Measurements from ENCODE around the gene GATAD2B. TPM values are rescaled to one million over a fixed set of nuclear protein-coding genes. Genes with fewer than 3 reads are reported as not detected.

GATAD2B gene
- total RNA-seq, 1 donor from 2014 or later: 12.2 TPM

GRCh38 chr1:153956997-153957715 lies 34.4 kb upstream of the GATAD2B start:
- H3K36me3 ChIP-seq (ENCODE audit: control insufficient read depth, insufficient read depth, low read length): peaks cover 2% of the 10 kb centered on the region

DNA sequence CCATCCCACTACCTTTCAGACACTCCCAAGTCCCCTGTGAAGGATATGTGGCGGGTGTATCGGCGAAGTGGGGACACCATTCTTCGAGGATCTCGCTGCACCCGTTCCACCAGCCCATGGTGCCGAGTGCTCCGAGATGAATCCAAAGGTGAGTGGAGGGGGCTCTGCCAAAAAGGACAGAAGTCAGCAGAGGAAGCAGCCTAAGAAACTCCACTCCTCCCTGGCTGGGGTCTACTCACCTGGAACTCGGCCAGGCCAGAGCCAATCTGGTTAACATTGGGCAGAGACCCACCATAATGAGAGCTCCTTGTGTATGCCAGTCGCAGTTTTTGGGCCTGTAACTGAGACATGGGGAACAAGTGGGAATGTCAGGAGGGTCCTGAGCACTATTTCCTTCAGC lies 32.1 kb upstream of the GATAD2B start:
- DNase-seq (ENCODE audit: low read depth): no peak
- Histone ChIP-seq H3K27me3 (ENCODE audit: control insufficient read depth, insufficient read depth, low read length) (no peaks in the 10 kb centered on the region), H3K36me3 (ENCODE audit: control insufficient read depth, insufficient read depth, low read length) (peaks cover 2% of the 10 kb centered on the region), H3K4me3 (ENCODE audit: low read depth, low read length) (no peak overlapping the region)
- TF ChIP-seq, protein P1, sequence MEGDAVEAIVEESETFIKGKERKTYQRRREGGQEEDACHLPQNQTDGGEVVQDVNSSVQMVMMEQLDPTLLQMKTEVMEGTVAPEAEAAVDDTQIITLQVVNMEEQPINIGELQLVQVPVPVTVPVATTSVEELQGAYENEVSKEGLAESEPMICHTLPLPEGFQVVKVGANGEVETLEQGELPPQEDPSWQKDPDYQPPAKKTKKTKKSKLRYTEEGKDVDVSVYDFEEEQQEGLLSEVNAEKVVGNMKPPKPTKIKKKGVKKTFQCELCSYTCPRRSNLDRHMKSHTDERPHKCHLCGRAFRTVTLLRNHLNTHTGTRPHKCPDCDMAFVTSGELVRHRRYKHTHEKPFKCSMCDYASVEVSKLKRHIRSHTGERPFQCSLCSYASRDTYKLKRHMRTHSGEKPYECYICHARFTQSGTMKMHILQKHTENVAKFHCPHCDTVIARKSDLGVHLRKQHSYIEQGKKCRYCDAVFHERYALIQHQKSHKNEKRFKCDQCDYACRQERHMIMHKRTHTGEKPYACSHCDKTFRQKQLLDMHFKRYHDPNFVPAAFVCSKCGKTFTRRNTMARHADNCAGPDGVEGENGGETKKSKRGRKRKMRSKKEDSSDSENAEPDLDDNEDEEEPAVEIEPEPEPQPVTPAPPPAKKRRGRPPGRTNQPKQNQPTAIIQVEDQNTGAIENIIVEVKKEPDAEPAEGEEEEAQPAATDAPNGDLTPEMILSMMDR (IDR thresholded peaks at IDR 0.05; ENCODE audit: insufficient read depth, low read length, poor library complexity, severe bottlenecking): no peak

More at GRCh38 chr1:153956997-153957715, 34.4 kb upstream of the GATAD2B start:
- H3K27me3 ChIP-seq (ENCODE audit: control insufficient read depth, insufficient read depth, low read length): no peaks in the 10 kb centered on the region
- H3K4me3 ChIP-seq (ENCODE audit: low read depth, low read length): peak overlapping the region; percentile 90
- no peak for DNase-seq (ENCODE audit: low read depth)
- TF ChIP-seq, protein P1 (IDR thresholded peaks at IDR 0.05; ENCODE audit: insufficient read depth, low read length, poor library complexity, severe bottlenecking): no peak

DNA sequence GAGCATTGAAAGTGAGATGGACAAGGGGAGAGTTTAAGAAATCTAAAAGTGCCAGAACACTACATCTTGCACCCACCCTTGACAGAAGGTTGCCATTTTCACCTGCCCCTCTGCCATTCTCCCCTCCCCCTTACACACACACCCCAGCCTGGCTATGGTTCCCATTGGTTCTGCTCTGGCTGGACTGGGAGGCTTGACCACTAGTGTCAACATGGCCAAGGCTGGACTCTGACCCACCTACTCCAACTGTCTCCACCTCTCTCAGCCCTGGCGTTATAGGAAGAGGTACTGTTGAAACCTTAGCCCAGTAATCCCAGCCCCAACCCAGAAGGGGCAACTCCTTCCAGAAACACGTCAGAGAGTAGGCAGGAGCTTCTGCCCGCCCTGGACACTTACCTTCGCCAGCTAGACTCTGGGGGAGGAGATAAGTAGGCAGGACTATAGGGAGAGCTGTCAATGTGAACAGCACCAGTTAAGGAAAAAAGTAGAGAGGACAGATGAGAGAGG lies 31.1 kb upstream of the GATAD2B start:
- H3K36me3 ChIP-seq (ENCODE audit: control insufficient read depth, insufficient read depth, low read length): peaks cover 2% of the 10 kb centered on the region
- no peaks in the 10 kb centered on the region for H3K27me3 ChIP-seq (ENCODE audit: control insufficient read depth, insufficient read depth, low read length)
- H3K4me3 ChIP-seq (ENCODE audit: low read depth, low read length): no peak overlapping the region
- TF ChIP-seq, protein P1 (IDR thresholded peaks at IDR 0.05; ENCODE audit: insufficient read depth, low read length, poor library complexity, severe bottlenecking): no peak
- no peak for DNase-seq (ENCODE audit: low read depth)

GRCh38 chr1:153951801-153952200 lies 29.0 kb upstream of the GATAD2B start:
- DNase-seq (ENCODE audit: low read depth): no peak
- Histone ChIP-seq H3K27me3 (ENCODE audit: control insufficient read depth, insufficient read depth, low read length) (no peaks in the 10 kb centered on the region), H3K36me3 (ENCODE audit: control insufficient read depth, insufficient read depth, low read length) (peaks cover 3% of the 10 kb centered on the region), H3K4me3 (ENCODE audit: low read depth, low read length) (no peak overlapping the region)
- TF ChIP-seq, protein P1 (IDR thresholded peaks at IDR 0.05; ENCODE audit: insufficient read depth, low read length, poor library complexity, severe bottlenecking): no peak

DNA sequence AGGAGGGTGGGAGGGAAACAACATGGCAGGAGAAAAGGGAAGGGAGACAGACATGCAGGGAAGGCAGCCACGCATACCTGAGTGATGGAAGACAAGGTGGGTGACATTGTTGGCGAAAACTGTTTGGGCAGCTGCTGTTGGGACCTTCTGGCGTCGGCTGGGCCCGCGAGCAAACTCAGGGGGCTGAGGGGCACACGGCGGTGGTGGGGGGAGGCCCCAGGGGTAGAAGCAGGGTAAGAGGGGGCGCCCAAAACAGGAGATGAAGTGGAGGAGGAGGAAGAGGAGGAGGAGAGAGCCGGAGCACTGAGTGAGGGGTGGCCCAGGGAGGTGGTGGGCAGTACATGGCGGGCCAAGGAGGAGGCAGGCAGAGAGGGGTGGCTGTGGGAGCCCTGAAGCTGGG lies 28.4 kb upstream of the GATAD2B start:
- TF ChIP-seq, protein P1 (IDR thresholded peaks at IDR 0.05; ENCODE audit: insufficient read depth, low read length, poor library complexity, severe bottlenecking): no peak
- Histone ChIP-seq H3K36me3 (ENCODE audit: control insufficient read depth, insufficient read depth, low read length) (peaks cover 3% of the 10 kb centered on the region), H3K4me3 (ENCODE audit: low read depth, low read length) (no peak overlapping the region)

More for the DNA sequence above, 28.4 kb upstream of the GATAD2B start:
- no peak for DNase-seq (ENCODE audit: low read depth)
- no peaks in the 10 kb centered on the region for H3K27me3 ChIP-seq (ENCODE audit: control insufficient read depth, insufficient read depth, low read length)

Measured in kidney epithelial cell (primary cell).